Ishikawa (cell line): Measurements from ENCODE around the gene VAV1.

ENCODE experiments used
- CEBPB ChIP-seq: IDR thresholded peaks from 2 replicates; pipeline ENCODE4 v1.6.1; 2012
- CREB1 ChIP-seq: IDR thresholded peaks from 2 replicates; pipeline ENCODE4 v1.6.1; 2012; ENCODE audit warnings: low read depth
- EGR1 ChIP-seq: IDR thresholded peaks from 2 replicates; pipeline ENCODE4 v1.6.1; 2012
- EP300 ChIP-seq: IDR thresholded peaks from 2 replicates; pipeline ENCODE4 v1.6.1; 2012; ENCODE audit warnings: borderline replicate concordance
- FOXM1 ChIP-seq: IDR thresholded peaks from 2 replicates; pipeline ENCODE4 v1.6.1; 2012; ENCODE audit warnings: low read depth, borderline replicate concordance
- NFIC ChIP-seq: IDR thresholded peaks from 2 replicates; pipeline ENCODE4 v1.6.1; 2012
- RAD21 ChIP-seq: IDR thresholded peaks from 2 replicates; pipeline ENCODE4 v1.6.1; 2012; ENCODE audit warnings: low read depth
- TAF1 ChIP-seq: IDR thresholded peaks from 2 replicates; pipeline ENCODE4 v1.6.1; 2012; ENCODE audit warnings: low read depth, mild to moderate bottlenecking
- TCF12 ChIP-seq: IDR thresholded peaks from 2 replicates; pipeline ENCODE4 v1.6.1; 2012; ENCODE audit warnings: low read depth
- TEAD4 ChIP-seq: IDR thresholded peaks from 2 replicates; pipeline ENCODE4 v1.6.1; 2012
- YY1 ChIP-seq: IDR thresholded peaks from 2 replicates; pipeline ENCODE4 v1.6.1; 2012; ENCODE audit warnings: low read depth
- ZBTB7A ChIP-seq: IDR thresholded peaks from 2 replicates; pipeline ENCODE4 v1.6.1; 2012; ENCODE audit warnings: low read depth
- TF ChIP-seq, protein P1 (sequence below): IDR thresholded peaks from 2 replicates; pipeline ENCODE4 v1.6.1; 2012
- TF ChIP-seq, protein P2 (sequence below): IDR thresholded peaks from 2 replicates; pipeline ENCODE4 v1.6.1; 2012
- TF ChIP-seq, protein P3 (sequence below): IDR thresholded peaks from 2 replicates; pipeline ENCODE4 v1.6.1; 2012; ENCODE audit warnings: low read depth, mild to moderate bottlenecking

Gene VAV1

DNA sequence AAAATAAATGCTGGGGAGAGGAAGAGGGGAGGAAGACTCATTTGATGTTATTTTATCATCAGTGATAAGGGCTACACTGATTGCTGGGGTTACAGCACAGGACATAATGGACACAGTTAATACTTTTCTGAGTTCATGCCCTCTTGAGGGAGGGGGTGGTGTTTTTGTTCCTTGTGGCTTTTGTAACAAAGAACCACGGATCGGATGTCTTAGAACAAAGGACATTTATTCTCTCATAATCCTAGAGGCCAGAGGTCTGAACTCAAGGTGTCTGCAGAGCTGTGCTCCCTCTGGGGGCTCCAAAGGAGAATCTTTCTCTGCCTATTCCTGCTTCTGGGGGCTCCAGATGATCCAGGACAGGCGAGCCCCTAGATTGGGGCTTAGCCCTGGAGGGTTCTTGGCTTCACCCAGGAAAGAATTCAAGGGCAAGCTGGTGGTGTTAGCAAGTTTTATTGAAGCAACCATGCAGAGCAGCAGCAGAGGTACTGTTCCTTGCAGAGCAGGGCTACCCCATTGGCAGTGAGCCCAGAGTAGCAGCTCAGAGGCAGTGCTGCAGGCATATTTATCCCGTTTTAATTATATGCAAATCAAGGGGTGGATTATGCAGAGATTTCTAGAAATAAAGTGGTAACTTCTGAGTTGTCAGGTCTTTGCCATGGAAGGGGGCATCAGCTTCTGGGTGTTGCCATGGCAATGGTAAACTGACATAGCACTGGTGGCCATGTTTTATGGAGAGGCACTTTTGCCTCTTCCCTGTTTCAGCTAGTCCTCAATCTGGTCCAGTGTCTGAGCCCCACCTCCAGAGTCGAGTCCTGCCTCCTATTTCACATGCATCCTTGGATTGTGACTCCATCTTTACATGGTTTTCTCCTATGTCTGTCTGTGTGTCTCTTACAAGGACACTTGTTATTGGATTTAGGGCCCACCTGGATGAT is 18.0 kb downstream of the VAV1 start:
- no peak for TF ChIP-seq ZBTB7A
- TF ChIP-seq NFIC, result peak; percentile 40; the same call in 1 of the 2 replicates

DNA sequence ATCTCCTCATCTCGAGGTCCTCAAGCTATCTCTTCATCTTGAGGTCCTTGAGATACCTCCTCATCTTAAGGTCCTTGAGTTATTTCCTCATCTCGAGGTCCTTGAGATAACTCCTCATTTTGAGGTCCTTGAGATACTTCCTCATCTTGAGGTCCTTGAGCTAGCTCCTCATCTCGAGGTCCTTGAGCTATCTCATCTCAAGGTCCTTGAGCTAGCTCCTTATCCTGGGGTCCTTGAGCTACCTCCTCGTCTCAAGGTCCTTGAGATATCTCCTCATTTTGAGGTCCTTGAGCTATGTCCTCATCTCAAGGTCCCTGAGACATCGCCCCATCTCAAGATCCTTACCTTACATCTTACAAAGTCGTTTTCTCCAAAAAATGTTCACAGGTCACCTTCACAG is 18.7 kb downstream of the VAV1 start:
- TF ChIP-seq TCF12 (no peak), NFIC (no peak), TEAD4 (no peak), RAD21 (no peak), CEBPB (no peak), CREB1 (no peak), EGR1 (no peak)
- TF ChIP-seq, protein P1, sequence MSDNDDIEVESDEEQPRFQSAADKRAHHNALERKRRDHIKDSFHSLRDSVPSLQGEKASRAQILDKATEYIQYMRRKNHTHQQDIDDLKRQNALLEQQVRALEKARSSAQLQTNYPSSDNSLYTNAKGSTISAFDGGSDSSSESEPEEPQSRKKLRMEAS, result no peak
- TF ChIP-seq, protein P2, sequence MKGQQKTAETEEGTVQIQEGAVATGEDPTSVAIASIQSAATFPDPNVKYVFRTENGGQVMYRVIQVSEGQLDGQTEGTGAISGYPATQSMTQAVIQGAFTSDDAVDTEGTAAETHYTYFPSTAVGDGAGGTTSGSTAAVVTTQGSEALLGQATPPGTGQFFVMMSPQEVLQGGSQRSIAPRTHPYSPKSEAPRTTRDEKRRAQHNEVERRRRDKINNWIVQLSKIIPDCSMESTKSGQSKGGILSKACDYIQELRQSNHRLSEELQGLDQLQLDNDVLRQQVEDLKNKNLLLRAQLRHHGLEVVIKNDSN, result no peak

DNA sequence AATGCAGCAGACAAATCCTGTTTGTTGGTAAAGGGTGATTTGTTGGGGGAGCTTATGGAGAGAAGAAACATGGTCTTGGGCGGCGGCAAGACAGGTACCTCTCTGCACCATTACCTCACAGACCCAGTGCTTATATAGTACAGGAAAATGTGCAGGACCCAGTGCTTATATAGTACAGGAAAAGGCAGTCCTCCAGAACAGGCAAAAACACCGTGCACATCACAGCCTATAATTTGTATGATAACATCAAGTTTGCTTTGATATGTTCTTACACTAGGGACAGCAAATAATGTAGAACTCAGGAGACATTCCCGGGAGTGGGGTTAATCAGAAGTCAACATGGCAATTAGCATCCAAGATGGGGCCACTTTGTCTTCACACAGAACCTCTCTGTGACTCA is 20.9 kb downstream of the VAV1 start:
- TF ChIP-seq TCF12 (no peak), ZBTB7A (no peak), NFIC (no peak), YY1 (no peak), TEAD4 (no peak)
- TF ChIP-seq, protein P3, sequence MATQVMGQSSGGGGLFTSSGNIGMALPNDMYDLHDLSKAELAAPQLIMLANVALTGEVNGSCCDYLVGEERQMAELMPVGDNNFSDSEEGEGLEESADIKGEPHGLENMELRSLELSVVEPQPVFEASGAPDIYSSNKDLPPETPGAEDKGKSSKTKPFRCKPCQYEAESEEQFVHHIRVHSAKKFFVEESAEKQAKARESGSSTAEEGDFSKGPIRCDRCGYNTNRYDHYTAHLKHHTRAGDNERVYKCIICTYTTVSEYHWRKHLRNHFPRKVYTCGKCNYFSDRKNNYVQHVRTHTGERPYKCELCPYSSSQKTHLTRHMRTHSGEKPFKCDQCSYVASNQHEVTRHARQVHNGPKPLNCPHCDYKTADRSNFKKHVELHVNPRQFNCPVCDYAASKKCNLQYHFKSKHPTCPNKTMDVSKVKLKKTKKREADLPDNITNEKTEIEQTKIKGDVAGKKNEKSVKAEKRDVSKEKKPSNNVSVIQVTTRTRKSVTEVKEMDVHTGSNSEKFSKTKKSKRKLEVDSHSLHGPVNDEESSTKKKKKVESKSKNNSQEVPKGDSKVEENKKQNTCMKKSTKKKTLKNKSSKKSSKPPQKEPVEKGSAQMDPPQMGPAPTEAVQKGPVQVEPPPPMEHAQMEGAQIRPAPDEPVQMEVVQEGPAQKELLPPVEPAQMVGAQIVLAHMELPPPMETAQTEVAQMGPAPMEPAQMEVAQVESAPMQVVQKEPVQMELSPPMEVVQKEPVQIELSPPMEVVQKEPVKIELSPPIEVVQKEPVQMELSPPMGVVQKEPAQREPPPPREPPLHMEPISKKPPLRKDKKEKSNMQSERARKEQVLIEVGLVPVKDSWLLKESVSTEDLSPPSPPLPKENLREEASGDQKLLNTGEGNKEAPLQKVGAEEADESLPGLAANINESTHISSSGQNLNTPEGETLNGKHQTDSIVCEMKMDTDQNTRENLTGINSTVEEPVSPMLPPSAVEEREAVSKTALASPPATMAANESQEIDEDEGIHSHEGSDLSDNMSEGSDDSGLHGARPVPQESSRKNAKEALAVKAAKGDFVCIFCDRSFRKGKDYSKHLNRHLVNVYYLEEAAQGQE, result no peak
- TF ChIP-seq, protein P1, result no peak

DNA sequence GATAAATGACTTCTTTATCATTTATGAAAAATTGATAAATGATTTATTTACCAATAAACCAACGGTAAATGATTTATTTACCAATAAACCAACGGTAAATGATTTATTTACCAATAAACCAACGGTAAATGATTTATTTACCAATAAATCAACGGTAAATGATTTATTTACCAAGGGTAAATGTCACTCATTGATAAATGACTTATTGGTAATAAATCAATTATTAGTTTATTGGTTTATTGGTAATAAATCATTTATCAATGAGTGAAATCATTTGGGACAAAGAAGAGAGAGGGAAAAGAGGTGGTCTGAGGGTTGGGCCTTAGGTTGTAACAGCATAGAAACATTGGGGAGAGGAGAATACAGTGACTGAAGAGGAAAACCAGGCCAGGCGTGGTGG is 21.5 kb downstream of the VAV1 start:
- TF ChIP-seq YY1 (no peak), TEAD4 (no peak), TAF1 (no peak), NFIC (no peak)

DNA sequence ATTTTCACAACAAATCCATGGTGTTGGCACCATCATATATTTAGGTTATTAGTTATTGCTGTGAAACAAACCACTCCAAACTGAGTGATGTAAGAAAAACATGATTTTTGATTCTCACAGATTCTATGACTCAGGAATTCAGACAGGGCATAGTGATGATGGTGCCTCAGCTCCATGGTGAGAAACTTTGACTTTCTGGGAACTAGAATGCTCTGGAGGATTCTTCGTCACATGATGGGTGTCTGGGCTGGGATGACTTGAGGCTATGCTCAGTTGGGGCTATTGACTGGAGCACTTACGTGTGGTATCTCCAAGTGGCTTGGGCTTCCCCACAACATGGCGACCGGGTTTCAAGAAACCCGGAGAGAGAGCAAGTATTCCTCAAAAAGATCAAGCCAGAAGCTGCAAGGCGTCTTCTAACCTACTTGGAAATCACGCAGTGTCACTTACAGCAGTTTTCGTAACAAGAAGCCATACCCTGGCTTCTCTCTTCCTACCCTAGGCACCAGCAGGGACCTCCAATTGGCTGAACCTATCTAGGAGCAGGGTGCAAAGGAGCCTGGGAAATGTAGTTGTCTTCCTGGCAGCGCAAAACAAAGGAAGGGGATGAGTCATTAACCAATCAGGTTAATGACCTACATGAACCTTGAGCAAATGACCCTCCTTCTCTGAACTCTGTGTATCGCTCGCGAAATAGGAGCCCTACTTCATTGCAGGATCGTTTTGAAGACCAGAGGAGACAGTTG is 22.4 kb downstream of the VAV1 start:
- TF ChIP-seq EP300, result no peak
- TF ChIP-seq YY1, result peak; percentile 67; the same call in 1 of the 2 replicates

DNA sequence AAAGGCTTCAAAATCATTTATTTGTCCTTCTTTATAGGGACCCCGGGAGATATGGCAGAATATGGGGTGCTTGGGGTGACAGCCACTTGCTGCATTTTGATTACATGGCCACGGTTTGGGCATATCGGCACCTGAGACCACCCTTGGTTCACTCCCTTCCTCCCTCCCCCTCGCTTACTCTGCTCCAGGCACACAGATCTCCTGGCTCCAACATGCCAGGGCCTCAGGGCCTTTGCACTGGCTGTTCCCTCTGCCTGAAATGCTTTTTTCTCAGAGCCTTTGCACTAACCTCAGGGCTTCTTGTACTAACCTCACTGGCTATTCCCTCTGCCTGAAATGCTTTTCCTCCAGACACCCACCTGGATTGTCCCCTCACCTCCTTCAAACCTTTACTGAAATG is 23.8 kb downstream of the VAV1 start:
- no peak for TF ChIP-seq CEBPB
- TF ChIP-seq EP300, result no peak
- TF ChIP-seq, protein P2, result no peak
- TF ChIP-seq TCF12, result no peak
- no peak for TF ChIP-seq EGR1
- TF ChIP-seq CREB1, result no peak

DNA sequence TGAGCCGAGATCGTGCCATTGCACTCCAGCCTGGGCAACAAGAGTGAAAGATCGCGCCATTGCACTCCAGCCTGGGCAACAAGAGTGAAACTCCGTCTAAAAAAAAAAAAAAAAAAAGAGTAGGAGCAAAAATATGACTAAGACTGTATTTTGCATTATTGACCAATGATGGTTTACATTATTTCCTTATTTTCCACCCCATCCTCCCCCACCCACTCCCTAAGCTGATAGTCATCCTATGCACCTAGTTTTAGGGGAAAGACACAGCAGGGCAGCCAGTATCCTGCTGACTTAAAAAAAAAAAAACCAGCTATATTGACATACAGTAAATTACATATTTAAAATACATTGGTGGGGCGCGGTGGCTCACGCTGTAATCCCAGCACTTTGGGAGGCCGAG is 25.1 kb downstream of the VAV1 start:
- TF ChIP-seq, protein P3, result no peak
- TF ChIP-seq, protein P1, result no peak
- TF ChIP-seq RAD21 (no peak), CREB1 (no peak), TCF12 (no peak), FOXM1 (no peak), TEAD4 (no peak), NFIC (no peak), YY1 (no peak), EP300 (no peak), ZBTB7A (no peak), TAF1 (no peak), CEBPB (no peak), EGR1 (no peak)
